ENCODE measurements around the gene PRND.
A peak's percentile ranks its signal among the peaks of the same experiment; 100 is the strongest.
"Not testable (repeated sequence)": the region's sequence is repeated elsewhere in the genome, so short reads cannot be mapped to it uniquely, and the experiment has no call there.

Gene PRND

DNA sequence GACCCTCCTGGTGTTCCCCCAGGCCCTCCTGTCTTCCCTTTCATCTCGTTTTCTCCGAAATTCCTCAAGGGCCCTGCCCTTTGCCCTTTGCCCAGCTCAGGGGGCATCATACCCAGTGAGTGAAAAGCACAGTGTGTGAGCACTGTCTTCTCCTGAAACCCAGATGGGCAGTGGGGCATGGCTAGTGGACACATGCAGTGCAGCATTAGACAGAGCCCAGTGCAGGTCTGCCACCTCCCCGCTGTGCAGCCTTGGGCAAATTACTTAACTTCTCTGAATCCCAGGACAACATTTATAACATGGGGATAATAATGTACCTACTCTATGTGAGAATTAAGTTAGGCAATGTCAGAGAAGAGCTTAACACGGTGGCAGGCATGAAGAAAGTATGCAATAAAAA, 1.3 kb downstream of the PRND start:
- TF ChIP-seq POLR2A (IDR thresholded peaks at IDR 0.05; ENCODE audit: extremely low read depth, insufficient read length) (no peak), CTCF (IDR thresholded peaks at IDR 0.05; ENCODE audit: low read depth, low read length) (no peak), MYC (IDR thresholded peaks at IDR 0.05; ENCODE audit: low read depth, low read length) (no peak)
- TF ChIP-seq, protein P1, sequence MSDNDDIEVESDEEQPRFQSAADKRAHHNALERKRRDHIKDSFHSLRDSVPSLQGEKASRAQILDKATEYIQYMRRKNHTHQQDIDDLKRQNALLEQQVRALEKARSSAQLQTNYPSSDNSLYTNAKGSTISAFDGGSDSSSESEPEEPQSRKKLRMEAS (IDR thresholded peaks at IDR 0.05; ENCODE audit: low read depth, low read length): no peak
- no peak overlapping the region for H3K4me3 ChIP-seq (ENCODE audit: low read depth, low read length)
- no peak for DNase-seq (ENCODE audit: low read depth)

GRCh38 chr20:4723553-4723952, 1.8 kb downstream of the PRND start:
- DNase-seq (ENCODE audit: low read depth); H3K4me3 ChIP-seq (ENCODE audit: low read depth, low read length): not testable (repeated sequence)

DNA sequence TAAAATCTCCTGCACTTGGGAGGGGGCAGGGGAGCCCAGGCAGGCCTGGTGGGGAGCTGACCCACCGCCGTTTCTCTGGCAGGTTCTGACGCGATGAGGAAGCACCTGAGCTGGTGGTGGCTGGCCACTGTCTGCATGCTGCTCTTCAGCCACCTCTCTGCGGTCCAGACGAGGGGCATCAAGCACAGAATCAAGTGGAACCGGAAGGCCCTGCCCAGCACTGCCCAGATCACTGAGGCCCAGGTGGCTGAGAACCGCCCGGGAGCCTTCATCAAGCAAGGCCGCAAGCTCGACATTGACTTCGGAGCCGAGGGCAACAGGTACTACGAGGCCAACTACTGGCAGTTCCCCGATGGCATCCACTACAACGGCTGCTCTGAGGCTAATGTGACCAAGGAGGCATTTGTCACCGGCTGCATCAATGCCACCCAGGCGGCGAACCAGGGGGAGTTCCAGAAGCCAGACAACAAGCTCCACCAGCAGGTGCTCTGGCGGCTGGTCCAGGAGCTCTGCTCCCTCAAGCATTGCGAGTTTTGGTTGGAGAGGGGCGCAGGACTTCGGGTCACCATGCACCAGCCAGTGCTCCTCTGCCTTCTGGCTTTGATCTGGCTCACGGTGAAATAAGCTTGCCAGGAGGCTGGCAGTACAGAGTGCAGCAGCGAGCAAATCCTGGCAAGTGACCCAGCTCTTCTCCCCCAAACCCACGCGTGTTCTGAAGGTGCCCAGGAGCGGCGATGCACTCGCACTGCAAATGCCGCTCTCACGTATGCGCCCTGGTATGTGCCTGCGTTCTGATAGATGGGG, 3.0 kb downstream of the PRND start:
- DNase-seq (ENCODE audit: low read depth): no peak
- TF ChIP-seq MYC (IDR thresholded peaks at IDR 0.05; ENCODE audit: low read depth, low read length): no peak
- TF ChIP-seq, protein P1 (IDR thresholded peaks at IDR 0.05; ENCODE audit: low read depth, low read length): no peak
- no peak for TF ChIP-seq CTCF (IDR thresholded peaks at IDR 0.05; ENCODE audit: low read depth, low read length)
- no peak for TF ChIP-seq POLR2A (IDR thresholded peaks at IDR 0.05; ENCODE audit: extremely low read depth, insufficient read length)
- H3K4me3 ChIP-seq (ENCODE audit: low read depth, low read length): no peak overlapping the region

GRCh38 chr20:4725263-4725550, 3.5 kb downstream of the PRND start:
- H3K4me3 ChIP-seq (ENCODE audit: low read depth, low read length): no peak overlapping the region
- TF ChIP-seq MYC (IDR thresholded peaks at IDR 0.05; ENCODE audit: low read depth, low read length): no peak
- no peak for DNase-seq (ENCODE audit: low read depth)

DNA sequence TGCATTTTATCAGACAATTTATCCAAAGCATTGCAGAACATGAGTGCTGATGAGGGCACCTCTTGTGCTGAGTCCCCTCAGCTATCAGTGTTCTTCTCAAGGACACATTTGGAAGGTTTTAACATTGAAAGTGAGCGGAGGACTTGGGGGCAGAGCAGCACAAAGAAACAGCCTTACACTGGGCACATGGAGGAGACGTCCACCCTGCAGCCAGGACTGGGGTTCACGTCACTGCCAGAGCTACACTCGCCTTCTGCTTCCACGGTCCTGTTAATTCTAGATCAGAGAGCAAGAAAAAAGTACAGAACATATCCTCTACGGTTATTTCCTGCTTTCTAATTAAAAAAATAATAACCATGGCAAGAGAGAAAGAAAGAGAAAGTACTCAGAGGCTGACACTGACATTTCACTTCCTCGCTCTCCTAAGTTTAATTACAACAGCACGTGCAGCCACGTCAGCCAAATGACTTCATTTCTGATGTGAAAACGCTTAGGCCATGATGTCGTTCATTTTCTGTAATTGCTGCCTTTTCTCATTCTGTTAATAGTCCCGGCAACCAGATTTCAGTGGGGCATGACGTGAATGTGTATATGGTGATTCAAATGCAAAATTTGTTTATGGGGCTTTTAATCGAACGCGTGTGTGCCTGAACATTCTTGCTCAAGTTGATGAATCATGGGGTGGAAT, 5.1 kb downstream of the PRND start:
- no peak for TF ChIP-seq MYC (IDR thresholded peaks at IDR 0.05; ENCODE audit: low read depth, low read length)
- TF ChIP-seq, protein P1 (IDR thresholded peaks at IDR 0.05; ENCODE audit: low read depth, low read length): peak; percentile 45; the same call in 1 of the 2 replicates
- peak; percentile 18 for DNase-seq (ENCODE audit: low read depth)
- H3K4me3 ChIP-seq (ENCODE audit: low read depth, low read length): no peak overlapping the region

DNA sequence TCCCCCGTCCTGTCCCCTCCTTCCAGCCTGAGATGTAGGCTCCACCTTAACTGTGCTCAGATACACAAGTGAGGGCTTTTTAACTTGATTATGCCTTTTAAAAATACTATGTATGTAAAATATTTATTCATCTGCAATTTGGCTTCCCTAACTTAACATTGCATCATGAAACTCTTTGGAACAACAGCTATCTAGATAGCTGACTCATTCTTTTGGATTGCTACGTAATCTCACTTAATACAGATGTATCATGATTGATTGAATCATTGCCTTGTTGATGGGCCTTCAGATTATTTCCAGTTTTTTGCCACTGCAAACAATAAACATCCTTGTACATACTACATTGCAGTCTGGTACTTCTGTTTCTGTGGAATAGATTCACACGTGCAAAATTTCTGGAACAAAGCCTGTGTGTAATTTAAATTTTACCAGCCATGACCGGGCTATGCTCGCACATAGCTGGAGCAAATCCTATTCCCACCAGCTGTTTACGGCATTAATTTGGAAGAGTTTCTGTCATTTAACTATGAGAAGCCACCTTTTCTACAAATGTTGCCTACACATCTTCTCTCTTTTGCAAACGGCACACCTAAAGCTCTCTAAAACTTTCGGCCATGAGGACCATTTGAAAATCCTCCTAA, 6.5 kb downstream of the PRND start:
- TF ChIP-seq, protein P1 (IDR thresholded peaks at IDR 0.05; ENCODE audit: low read depth, low read length): no peak
- TF ChIP-seq POLR2A (IDR thresholded peaks at IDR 0.05; ENCODE audit: extremely low read depth, insufficient read length): no peak
- no peak for TF ChIP-seq CTCF (IDR thresholded peaks at IDR 0.05; ENCODE audit: low read depth, low read length)
- TF ChIP-seq MYC (IDR thresholded peaks at IDR 0.05; ENCODE audit: low read depth, low read length): no peak
- H3K4me3 ChIP-seq (ENCODE audit: low read depth, low read length): no peak overlapping the region
- no peak for DNase-seq (ENCODE audit: low read depth)

DNA sequence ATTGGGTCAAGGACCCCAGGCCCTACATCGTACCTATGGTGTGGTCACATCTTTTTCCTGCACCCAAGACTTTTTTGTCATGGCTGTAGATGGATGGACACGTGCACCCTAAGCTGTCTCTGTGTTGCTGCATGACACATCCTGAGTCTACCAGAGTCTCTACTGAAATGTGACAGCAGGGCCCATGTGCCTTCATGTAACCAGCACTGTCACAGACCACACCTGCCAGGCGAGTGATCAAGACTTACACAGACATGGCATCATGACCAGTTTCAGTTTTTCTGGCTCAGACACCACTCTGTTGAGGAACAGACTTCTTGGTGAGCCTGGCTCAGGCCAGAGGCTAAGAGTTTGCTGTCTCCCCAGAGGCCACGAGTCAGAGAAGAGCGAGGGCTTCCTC, 7.6 kb downstream of the PRND start:
- DNase-seq (ENCODE audit: low read depth): peak; percentile 30
- no peak overlapping the region for H3K4me3 ChIP-seq (ENCODE audit: low read depth, low read length)
- TF ChIP-seq POLR2A (IDR thresholded peaks at IDR 0.05; ENCODE audit: extremely low read depth, insufficient read length): no peak
- TF ChIP-seq, protein P1 (IDR thresholded peaks at IDR 0.05; ENCODE audit: low read depth, low read length): no peak
